Nephron (organoid): ENCODE measurements around the gene TCHH.
"Not testable (repeated sequence)": the region's sequence is repeated elsewhere in the genome, so short reads cannot be mapped to it uniquely, and the experiment has no call there.

Experiments used
- H3K27ac Mint-ChIP-seq, 3 experiments: 2 replicates each; pipeline ENCODE4 v1.8.0; 2020; ENCODE audit warnings: mixed read lengths in 3 of 3, mild to moderate bottlenecking in 2 of 3, moderate library complexity in 1 of 3
- H3K27me3 Mint-ChIP-seq: 2 replicates; pipeline ENCODE4 v1.8.0; 2021; ENCODE audit warnings: low read depth, mild to moderate bottlenecking, moderate library complexity, mixed read lengths
- H3K36me3 Mint-ChIP-seq: 2 replicates; pipeline ENCODE4 v1.8.0; 2020; ENCODE audit warnings: low read depth, mixed read lengths
- H3K4me1 Mint-ChIP-seq: 2 replicates; pipeline ENCODE4 v1.8.0; 2020; ENCODE audit warnings: mixed read lengths
- H3K4me3 Mint-ChIP-seq, 3 experiments: 2 replicates each; pipeline ENCODE4 v1.8.0; 2020; ENCODE audit warnings: mild to moderate bottlenecking in 3 of 3, mixed read lengths in 3 of 3, moderate library complexity in 2 of 3
- H3K9me3 Mint-ChIP-seq: 2 replicates; pipeline ENCODE4 v1.8.0; 2020; ENCODE audit warnings: mixed read lengths
- CTCF ChIP-seq, 3 experiments: fragments of 200-600 bp; sonication (generic); IDR thresholded peaks; one replicate each; pipeline ENCODE4 v1.5.0; 2021; ENCODE audit warnings: antibody characterized with exemption in 3 of 3; ENCODE audit not compliant: unreplicated experiment in 3 of 3

TCHH gene

GRCh38 chr1:152104854-152105253 lies 10.4 kb downstream of the TCHH start:
- Mint-ChIP-seq H3K9me3 (peaks cover 3% of the 10 kb centered on the region), H3K27ac (no peak overlapping the region), H3K36me3 (no peaks in the 10 kb centered on the region), H3K27me3 (peaks cover 14% of the 10 kb centered on the region), H3K4me1 (no peaks in the 10 kb centered on the region), H3K4me3 (no peak overlapping the region)
- TF ChIP-seq CTCF (IDR thresholded peaks at IDR 0.05; ENCODE audit: unreplicated experiment in 3 of 3): no peak

- H3K4me1 Mint-ChIP-seq: no peaks in the 10 kb centered on the region
- H3K4me3 Mint-ChIP-seq: no peak overlapping the region
- no peak overlapping the region for H3K27ac Mint-ChIP-seq
- no peaks in the 10 kb centered on the region for H3K9me3 Mint-ChIP-seq
- no peaks in the 10 kb centered on the region for H3K36me3 Mint-ChIP-seq
- TF ChIP-seq CTCF (IDR thresholded peaks at IDR 0.05; ENCODE audit: unreplicated experiment in 3 of 3): no peak
- H3K27me3 Mint-ChIP-seq: peaks cover 6% of the 10 kb centered on the region
Measured at GRCh38 chr1:152096931-152097330, 18.3 kb downstream of the TCHH start.

GRCh38 chr1:152089014-152089674 lies 26.1 kb downstream of the TCHH start, which contains the start of gene TCHHL1:
TSS of gene TCHHL1 (minus strand) at chr1:152089064. CDS start at chr1:152088143, 921 bp downstream.
- H3K4me3 Mint-ChIP-seq: no peak within 1 kb of the TSS
- no peak for TF ChIP-seq CTCF (IDR thresholded peaks at IDR 0.05; ENCODE audit: unreplicated experiment in 3 of 3)

GRCh38 chr1:152086760-152087159 lies 28.5 kb downstream of the TCHH start:
- no peak for TF ChIP-seq CTCF (IDR thresholded peaks at IDR 0.05; ENCODE audit: unreplicated experiment in 3 of 3)
- H3K36me3 Mint-ChIP-seq: no peaks in the 10 kb centered on the region
- no peak overlapping the region for H3K27ac Mint-ChIP-seq
- no peaks in the 10 kb centered on the region for H3K27me3 Mint-ChIP-seq
- no peaks in the 10 kb centered on the region for H3K4me1 Mint-ChIP-seq
- H3K9me3 Mint-ChIP-seq: no peaks in the 10 kb centered on the region
- H3K4me3 Mint-ChIP-seq: no peak overlapping the region

More at GRCh38 chr1:152089014-152089674, 26.1 kb downstream of the TCHH start, which contains the start of gene TCHHL1:
- Mint-ChIP-seq H3K27me3 (no peaks in the 10 kb centered on the region), H3K27ac (no peak within 1 kb of the TSS), H3K9me3 (no peaks in the 10 kb centered on the region), H3K36me3 (no peaks in the 10 kb centered on the region), H3K4me1 (no peaks in the 10 kb centered on the region)

GRCh38 chr1:152084853-152085252 lies 30.4 kb downstream of the TCHH start:
- no peak overlapping the region for H3K27ac Mint-ChIP-seq
- H3K9me3 Mint-ChIP-seq: no peaks in the 10 kb centered on the region
- H3K36me3 Mint-ChIP-seq: no peaks in the 10 kb centered on the region
- H3K4me3 Mint-ChIP-seq: no peak overlapping the region
- H3K4me1 Mint-ChIP-seq: no peaks in the 10 kb centered on the region
- H3K27me3 Mint-ChIP-seq: no peaks in the 10 kb centered on the region
- TF ChIP-seq CTCF (IDR thresholded peaks at IDR 0.05; ENCODE audit: unreplicated experiment in 3 of 3): no peak

- not testable (repeated sequence) for H3K27me3 Mint-ChIP-seq, H3K36me3 Mint-ChIP-seq, H3K9me3 Mint-ChIP-seq, H3K4me3 Mint-ChIP-seq, H3K4me1 Mint-ChIP-seq, H3K27ac Mint-ChIP-seq
Measured at GRCh38 chr1:152081026-152081425, 34.2 kb downstream of the TCHH start.

GRCh38 chr1:152080494-152080893 lies 34.8 kb downstream of the TCHH start:
- H3K4me1 Mint-ChIP-seq, H3K27me3 Mint-ChIP-seq, H3K9me3 Mint-ChIP-seq, H3K27ac Mint-ChIP-seq, H3K36me3 Mint-ChIP-seq, H3K4me3 Mint-ChIP-seq: not testable (repeated sequence)
